HG03066 (cell line): ENCODE data around the gene ZDHHC18.

Source experiments
- ATAC-seq: cut with Tn5 transposase; IDR thresholded peaks from one replicate; pipeline ENCODE4 v1.9.1; 2021; ENCODE audit warnings: low read depth; ENCODE audit not compliant: unreplicated experiment

Gene ZDHHC18, protein sequence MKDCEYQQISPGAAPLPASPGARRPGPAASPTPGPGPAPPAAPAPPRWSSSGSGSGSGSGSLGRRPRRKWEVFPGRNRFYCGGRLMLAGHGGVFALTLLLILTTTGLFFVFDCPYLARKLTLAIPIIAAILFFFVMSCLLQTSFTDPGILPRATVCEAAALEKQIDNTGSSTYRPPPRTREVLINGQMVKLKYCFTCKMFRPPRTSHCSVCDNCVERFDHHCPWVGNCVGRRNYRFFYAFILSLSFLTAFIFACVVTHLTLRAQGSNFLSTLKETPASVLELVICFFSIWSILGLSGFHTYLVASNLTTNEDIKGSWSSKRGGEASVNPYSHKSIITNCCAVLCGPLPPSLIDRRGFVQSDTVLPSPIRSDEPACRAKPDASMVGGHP

DNA sequence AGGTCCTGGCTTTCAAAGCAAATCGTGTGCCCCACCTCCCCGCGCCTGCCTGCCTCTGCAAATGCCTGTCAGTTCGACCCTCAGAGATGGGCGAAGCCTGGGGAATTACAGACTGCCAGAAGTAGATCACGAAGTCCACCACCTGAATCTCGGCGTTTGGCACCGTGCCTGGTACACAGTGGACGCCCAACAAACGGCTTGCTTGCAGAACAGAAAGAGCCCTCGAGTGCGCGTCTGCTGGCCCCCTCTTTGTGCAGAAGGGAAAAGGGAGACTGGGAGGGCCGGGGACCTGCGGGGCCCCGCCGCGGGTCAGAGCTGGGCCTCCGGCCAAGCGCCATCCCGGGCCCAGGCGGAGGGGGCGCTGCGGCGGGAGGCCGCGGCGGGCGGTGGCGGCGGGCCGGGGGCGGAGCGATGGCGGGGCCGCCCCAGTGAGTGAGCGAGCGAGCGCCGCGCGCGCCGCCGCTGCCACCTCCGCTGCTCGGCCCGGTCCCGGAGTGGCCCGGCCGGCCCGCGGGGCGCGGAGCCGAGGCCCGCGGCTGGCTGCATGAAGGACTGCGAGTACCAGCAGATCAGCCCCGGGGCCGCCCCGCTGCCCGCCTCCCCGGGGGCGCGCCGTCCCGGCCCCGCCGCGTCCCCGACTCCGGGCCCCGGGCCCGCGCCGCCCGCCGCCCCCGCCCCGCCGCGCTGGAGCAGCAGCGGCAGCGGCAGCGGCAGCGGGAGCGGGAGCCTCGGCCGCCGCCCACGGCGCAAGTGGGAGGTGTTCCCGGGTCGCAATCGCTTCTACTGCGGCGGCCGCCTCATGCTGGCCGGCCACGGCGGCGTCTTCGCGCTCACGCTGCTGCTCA is at the start of gene ZDHHC18:
ZDHHC18 (plus strand) TSS at position 428 of the 845 bp plus-strand sequence; CDS start at position 545, 117 bp downstream.
- no peak for ATAC-seq

- ATAC-seq = no peak
Observed at GRCh38 chr1:26779098-26779668, 47.3 kb upstream of the ZDHHC18 start.

GRCh38 chr1:26780344-26780957 is 46.0 kb upstream of the ZDHHC18 start:
- ATAC-seq = no peak

DNA sequence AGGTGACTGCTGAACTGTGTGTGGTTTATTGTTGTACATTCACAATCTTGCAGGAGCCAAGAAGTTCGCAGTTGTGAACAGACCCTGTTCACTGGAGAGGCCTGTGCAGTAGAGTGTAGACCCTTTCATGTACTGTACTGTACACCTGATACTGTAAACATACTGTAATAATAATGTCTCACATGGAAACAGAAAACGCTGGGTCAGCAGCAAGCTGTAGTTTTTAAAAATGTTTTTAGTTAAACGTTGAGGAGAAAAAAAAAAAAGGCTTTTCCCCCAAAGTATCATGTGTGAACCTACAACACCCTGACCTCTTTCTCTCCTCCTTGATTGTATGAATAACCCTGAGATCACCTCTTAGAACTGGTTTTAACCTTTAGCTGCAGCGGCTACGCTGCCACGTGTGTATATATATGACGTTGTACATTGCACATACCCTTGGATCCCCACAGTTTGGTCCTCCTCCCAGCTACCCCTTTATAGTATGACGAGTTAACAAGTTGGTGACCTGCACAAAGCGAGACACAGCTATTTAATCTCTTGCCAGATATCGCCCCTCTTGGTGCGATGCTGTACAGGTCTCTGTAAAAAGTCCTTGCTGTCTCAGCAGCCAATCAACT is 45.2 kb upstream of the ZDHHC18 start:
- ATAC-seq = no peak

GRCh38 chr1:26782521-26783212 is 43.8 kb upstream of the ZDHHC18 start:
- no peak for ATAC-seq

DNA sequence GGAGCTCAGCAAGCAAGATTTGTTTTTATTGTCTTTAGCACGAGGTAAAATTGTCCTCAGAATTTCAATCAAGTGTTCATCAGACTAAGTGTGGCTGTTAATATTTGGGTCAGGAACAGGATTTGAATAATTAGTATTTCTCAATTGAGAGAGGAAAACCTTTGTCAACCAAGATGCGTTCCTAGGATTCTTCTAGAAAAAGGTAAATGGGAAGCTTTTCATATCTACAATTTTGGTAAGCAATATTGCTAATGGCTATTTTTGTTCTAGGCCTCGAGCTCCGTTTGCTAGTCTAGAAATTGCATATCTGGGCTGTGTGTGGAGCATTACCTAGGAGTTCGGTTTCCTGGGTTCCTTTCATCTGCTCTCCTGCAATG is 42.9 kb upstream of the ZDHHC18 start:
- no peak for ATAC-seq

DNA sequence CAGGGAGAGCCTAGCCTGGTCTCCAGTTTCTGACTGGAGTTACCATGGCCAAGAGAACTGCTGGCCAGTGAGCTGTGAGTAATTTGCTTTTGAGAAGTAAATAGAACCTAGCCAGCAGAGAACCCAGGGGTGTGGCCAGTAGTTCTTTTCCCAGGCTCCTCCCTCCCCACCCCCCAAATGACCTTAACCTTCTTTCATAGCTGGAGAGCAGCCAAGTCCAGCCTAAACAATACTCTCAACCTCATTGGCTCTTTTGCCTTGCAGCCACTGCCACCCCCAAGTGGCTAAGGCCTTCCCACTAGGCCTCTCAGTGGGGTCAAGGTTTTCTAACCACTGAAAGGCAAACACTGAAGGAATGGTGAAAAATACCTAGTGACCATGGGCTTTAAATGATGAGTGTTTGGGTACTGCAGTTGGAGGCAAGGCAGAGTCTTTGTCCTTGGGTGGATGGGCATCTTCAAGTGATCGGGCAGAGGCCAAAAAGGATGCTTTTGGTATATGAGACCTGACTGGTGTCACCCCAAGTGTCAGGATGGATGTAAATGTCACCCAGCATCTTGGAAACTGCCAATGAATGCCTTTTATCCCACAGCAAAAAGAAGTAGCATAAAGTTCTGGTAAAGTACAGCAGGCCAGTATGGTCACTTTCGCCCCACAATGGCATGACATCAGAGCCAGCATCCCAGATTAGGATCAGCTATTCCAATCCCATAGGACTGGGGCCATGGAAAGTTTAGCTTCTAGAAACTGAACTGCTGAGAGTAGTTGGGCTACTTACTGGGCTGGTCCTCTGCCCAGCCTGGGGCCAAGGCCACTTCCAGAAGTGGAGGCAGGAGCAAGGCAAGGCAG is 42.2 kb upstream of the ZDHHC18 start:
- no peak for ATAC-seq

- no peak for ATAC-seq
Observed at GRCh38 chr1:26784886-26785285, 41.6 kb upstream of the ZDHHC18 start.

GRCh38 chr1:26785611-26786436 is 40.7 kb upstream of the ZDHHC18 start:
- ATAC-seq = no peak

GRCh38 chr1:26786437-26787380 is 39.8 kb upstream of the ZDHHC18 start:
- no peak for ATAC-seq

- ATAC-seq = peak; percentile 50
Observed at GRCh38 chr1:26787381-26787705, 39.1 kb upstream of the ZDHHC18 start.

- ATAC-seq = peak; percentile 54
Observed at GRCh38 chr1:26787706-26788514, 38.6 kb upstream of the ZDHHC18 start, which contains the start of gene PIGV. Gene PIGV (plus strand): TSS chr1:26787950. CDS start chr1:26790816, 2,866 bp downstream.

GRCh38 chr1:26788515-26788785 is 38.0 kb upstream of the ZDHHC18 start:
- ATAC-seq = no peak

DNA sequence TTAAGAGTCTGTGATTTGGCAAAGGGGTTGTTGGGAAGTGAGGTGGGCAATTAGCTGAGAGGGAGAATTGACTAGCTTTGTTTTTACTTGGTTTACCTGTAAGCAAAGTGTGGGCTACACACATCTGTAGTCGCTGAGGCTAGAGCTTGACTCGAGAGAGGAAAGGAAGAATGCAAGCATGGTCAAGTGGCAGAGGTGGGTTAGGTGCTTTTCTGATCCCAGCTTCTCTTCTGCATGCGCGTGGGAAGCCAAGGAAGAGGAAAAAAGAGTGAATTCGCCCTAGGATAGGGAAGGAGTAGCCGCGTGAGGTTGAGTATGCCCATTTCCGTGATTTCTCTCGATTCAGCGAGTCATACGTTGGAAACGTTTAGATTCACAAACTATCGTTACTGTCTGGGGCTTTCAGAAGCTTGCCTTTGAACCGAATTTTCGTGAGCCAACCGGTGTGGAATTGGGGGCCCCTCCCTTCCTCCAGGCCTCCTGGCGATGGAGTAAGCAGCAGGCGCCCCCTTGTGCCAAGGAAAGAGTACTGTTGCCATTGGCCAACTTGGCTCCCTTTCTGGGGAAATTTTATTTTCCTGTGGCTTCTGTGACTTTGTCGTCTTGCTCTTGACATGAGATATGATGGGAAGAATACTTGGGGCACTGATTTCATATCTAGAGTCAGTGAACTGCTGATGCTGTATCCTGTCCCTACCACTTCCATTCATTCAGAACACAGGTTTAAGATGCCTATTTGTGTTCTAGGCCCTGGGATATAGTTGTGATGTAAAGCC is 37.5 kb upstream of the ZDHHC18 start:
- ATAC-seq = no peak

DNA sequence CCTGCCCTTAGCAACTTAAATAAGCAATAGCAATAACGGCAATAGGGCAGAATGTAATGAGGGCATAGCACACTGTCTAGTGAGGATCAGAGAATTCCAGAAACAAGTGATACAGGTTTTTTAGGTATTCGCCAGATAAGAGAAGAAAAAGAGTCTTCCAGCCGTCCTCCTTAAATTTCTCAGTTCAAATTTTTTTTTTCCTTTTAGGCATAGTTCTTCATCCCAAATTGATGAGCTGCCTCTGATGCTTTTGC is 36.9 kb upstream of the ZDHHC18 start:
- no peak for ATAC-seq

DNA sequence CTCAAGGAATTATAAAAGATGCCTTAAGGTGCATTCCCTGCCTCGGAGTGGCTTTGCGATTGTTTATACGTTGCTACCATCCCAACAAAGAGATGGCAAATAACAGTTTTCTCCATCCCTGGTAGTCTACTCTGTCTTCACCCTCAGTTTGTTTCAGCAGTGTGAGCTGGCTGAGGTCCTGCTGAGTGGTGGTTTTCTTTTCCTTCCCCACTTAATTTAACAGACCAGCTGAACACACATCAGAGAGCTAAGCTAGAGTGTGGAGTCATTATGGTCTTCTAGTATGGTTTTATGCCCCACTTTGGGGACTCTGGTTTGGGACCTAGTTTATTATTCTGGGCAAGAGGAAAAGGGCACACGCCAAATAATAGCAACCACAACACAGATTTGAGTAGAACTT is 36.6 kb upstream of the ZDHHC18 start:
- no peak for ATAC-seq
